ENCODE data around the gene PCK1. TPM values are rescaled to one million over a fixed set of nuclear protein-coding genes. Genes with fewer than 3 reads are reported as not detected.

PCK1 gene
- total RNA-seq, 1 donor from 2014 or later: 7.7 TPM

DNA sequence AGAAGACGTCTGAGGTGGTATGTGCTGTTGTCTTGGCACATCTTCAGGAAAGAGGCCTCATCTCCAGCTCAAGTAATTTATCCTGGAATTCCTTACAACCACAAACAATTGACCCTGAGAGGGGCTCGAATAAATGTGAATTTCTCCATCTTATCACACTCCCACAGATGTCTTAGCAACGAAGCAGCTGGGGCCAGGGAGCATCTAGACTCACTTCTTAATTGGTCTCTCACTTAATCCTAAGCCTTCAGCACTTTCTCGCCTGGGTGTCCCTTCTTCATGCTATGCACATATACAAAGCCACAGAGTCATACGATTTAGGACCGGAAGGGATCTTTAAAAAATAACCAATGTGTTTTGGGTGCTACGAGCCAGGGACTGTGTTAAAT is 27.1 kb downstream of the PCK1 start:
- TF ChIP-seq, protein P1, sequence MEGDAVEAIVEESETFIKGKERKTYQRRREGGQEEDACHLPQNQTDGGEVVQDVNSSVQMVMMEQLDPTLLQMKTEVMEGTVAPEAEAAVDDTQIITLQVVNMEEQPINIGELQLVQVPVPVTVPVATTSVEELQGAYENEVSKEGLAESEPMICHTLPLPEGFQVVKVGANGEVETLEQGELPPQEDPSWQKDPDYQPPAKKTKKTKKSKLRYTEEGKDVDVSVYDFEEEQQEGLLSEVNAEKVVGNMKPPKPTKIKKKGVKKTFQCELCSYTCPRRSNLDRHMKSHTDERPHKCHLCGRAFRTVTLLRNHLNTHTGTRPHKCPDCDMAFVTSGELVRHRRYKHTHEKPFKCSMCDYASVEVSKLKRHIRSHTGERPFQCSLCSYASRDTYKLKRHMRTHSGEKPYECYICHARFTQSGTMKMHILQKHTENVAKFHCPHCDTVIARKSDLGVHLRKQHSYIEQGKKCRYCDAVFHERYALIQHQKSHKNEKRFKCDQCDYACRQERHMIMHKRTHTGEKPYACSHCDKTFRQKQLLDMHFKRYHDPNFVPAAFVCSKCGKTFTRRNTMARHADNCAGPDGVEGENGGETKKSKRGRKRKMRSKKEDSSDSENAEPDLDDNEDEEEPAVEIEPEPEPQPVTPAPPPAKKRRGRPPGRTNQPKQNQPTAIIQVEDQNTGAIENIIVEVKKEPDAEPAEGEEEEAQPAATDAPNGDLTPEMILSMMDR (IDR thresholded peaks at IDR 0.05): no peak
- Histone ChIP-seq H3K27me3 (no peaks in the 10 kb centered on the region), H3K36me3 (no peaks in the 10 kb centered on the region), H3K9me3 (no peaks in the 10 kb centered on the region), H3K4me1 (peaks cover 0 to 5% of the 10 kb centered on the region in 2 donors), H3K27ac (no peak overlapping the region), H3K4me3 (no peak overlapping the region)
- intact Hi-C loops (cut with DNase I): no loop called here
- DNase-seq (ENCODE audit: low spot score in 2 of 2): no peak

DNA sequence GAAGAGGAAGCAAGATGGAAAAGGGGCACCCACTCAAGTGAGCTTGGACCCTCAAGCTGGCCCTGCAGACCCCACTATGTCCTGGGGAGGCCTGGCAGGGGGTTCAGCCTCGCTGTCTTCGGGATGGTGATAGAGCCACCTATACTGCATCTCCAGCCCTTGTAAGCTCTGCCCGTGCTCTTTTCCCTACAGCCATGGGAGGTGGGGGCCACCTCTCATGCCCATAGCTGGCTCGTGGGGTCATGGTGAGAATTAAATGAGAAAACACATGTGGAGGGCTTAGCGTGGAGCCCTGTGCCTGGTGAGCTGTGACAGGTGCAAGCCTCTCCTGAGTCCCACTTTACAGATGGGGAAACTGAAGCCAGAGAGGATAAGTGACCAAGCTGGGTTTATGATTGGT is 27.7 kb downstream of the PCK1 start:
- intact Hi-C loops (cut with DNase I): no loop called here
- H3K9me3 ChIP-seq: no peaks in the 10 kb centered on the region
- H3K36me3 ChIP-seq: no peaks in the 10 kb centered on the region
- DNase-seq (ENCODE audit: low spot score in 2 of 2): no peak
- no peaks in the 10 kb centered on the region for H3K27me3 ChIP-seq
- H3K27ac ChIP-seq: no peak overlapping the region
- no peaks in the 10 kb centered on the region for H3K4me1 ChIP-seq
- TF ChIP-seq, protein P1 (IDR thresholded peaks at IDR 0.05): no peak
- H3K4me3 ChIP-seq: no peak overlapping the region

DNA sequence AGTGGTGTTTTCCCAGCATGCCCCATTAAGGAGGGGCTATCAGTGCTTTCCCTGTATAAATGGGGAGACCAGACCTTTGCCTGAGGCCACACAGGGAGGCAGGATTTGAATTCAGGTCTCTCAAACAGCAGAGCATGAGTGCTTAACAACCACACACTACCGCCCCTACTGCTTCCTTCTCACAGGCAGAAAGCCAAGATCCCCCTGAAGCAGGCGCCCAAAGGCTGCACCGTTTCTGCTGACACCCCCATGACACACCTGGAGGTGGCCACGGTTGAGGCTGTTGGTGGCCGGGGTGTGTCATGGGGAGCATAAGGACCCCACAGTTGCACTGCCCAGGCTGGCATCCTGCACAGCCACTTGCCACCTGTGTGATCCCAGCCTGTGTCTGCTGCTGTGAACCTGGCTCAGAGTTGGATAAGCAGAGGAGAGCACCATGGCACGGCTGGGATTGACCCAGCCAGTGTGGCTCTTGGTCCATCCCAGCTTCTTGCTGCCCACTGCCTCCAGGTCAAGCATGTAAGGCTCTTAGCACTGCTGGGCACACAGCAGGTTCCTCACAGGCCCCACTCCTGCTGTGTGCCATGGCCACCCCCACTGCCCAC is 28.3 kb downstream of the PCK1 start:
- Histone ChIP-seq H3K9me3 (no peaks in the 10 kb centered on the region), H3K27me3 (no peaks in the 10 kb centered on the region), H3K27ac (no peak overlapping the region), H3K4me3 (no peak overlapping the region), H3K36me3 (no peaks in the 10 kb centered on the region), H3K4me1 (no peaks in the 10 kb centered on the region)
- no peak for DNase-seq (ENCODE audit: low spot score in 2 of 2)
- TF ChIP-seq, protein P1 (IDR thresholded peaks at IDR 0.05): no peak
- intact Hi-C loops (cut with DNase I): no loop called here

DNA sequence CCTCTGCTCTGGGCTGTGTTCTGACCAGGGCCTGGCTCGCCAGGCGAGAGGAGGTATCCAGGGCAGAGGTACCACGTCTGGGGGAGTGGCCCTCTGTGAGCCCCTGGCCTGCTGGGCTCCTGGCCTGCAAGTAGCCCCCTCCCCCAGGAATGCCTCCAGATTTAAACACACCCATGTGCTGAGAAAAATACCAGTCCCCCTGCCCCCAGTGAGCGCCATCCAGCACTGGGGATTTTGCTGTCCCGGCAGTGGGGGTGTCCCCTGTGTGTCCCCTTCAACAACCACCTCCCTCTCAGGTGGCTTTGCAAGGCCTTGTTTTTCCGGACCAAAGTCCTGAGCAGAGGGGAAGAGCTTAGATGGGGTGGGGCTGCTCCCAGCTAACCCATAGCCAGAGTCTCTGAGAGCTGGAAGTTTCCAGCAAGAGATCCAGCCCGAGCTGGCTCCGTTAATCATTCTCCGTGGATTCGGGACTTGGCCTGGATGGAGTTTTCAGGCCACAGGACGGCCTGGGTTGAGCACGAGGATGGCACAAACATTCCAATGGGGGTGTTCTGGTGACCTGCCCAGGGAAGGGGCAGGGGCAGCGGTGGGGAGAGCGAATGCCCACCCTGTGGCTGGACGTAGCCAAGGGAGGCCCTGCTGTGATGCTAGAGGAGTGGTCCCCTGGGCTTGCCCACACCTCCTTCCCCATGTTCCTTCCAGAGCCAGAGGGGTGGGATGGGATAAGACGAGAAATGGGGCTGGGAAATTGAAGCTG is 29.0 kb downstream of the PCK1 start:
- no peak for DNase-seq (ENCODE audit: low spot score in 2 of 2)
- TF ChIP-seq, protein P1 (IDR thresholded peaks at IDR 0.05): no peak
- Histone ChIP-seq H3K36me3 (no peaks in the 10 kb centered on the region), H3K27me3 (no peaks in the 10 kb centered on the region), H3K4me3 (no peak overlapping the region), H3K4me1 (no peaks in the 10 kb centered on the region), H3K9me3 (no peaks in the 10 kb centered on the region), H3K27ac (no peak overlapping the region)
- intact Hi-C loops (cut with DNase I): loop anchor here (5.0 kb wide), 1 partner anchor 208 kb away; no protein-coding TSS in a partner anchor

DNA sequence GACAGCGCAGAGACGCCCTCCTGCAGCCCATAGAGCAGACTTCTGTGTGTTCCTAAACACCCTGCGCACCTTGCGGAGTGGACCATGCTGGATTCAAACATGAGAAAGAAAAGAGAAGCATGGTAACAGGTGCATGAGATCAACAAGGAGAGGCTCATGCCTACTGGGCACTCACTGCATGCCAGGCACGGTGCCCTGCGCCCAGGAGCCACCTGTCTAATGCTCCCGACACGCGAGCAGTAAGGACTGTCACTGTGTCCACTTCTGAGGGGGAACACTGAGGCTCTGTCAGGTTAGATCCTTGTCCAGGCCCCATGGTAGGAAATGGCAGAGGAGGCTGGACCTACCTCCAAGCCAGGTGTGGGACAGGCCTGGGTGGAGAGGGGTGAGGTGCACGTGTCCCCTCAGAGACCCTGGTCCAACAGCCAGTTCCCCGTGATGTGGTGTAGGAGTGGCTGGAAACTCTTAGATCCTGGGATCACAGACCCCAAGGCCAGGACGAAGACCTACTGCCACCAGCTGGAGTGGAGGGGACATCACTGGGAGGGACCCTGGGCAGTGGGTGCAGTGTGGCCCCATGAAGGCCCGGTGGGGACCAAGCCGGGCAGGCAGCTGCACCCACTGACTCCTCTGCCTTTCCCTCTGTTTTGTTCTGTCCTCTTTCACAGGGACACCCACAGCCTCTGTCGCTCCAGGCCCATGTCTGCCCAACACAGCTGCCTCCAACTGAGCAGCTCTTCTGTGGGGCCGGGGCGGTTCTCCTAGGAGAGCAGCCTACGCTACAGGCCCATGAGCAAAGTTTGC is 29.8 kb downstream of the PCK1 start:
- no peak for DNase-seq (ENCODE audit: low spot score in 2 of 2)
- no peaks in the 10 kb centered on the region for H3K4me1 ChIP-seq
- H3K4me3 ChIP-seq: no peak overlapping the region
- no peaks in the 10 kb centered on the region for H3K27me3 ChIP-seq
- TF ChIP-seq, protein P1 (IDR thresholded peaks at IDR 0.05): no peak
- H3K36me3 ChIP-seq: no peaks in the 10 kb centered on the region
- intact Hi-C loops (cut with DNase I): loop anchor here (5.0 kb wide), 1 partner anchor 208 kb away; no protein-coding TSS in a partner anchor
- H3K9me3 ChIP-seq: no peaks in the 10 kb centered on the region
- H3K27ac ChIP-seq: no peak overlapping the region
